HG03139 (cell line): ENCODE results near the gene ARSG.
"Not testable (repeated sequence)": the region's sequence is repeated elsewhere in the genome, so short reads cannot be mapped to it uniquely, and the experiment has no call there.

Experiments
- ATAC-seq: cut with Tn5 transposase; IDR thresholded peaks from one replicate; pipeline ENCODE4 v1.9.1; 2021; ENCODE audit not compliant: unreplicated experiment

Gene ARSG

GRCh38 chr17:68327823-68328557 lies 36.7 kb downstream of the ARSG start:
- ATAC-seq, result no peak

GRCh38 chr17:68328676-68329075 lies 37.4 kb downstream of the ARSG start:
- ATAC-seq, result no peak

GRCh38 chr17:68329331-68329730 lies 38.0 kb downstream of the ARSG start:
- no peak for ATAC-seq

- not testable (repeated sequence) for ATAC-seq
Measured at GRCh38 chr17:68331932-68332331, 40.6 kb downstream of the ARSG start.

GRCh38 chr17:68334393-68334792 lies 43.1 kb downstream of the ARSG start:
- ATAC-seq, result no peak

- no peak for ATAC-seq
Measured at GRCh38 chr17:68341482-68341881, 50.2 kb downstream of the ARSG start.

GRCh38 chr17:68343976-68344375 lies 52.7 kb downstream of the ARSG start:
- no peak for ATAC-seq

GRCh38 chr17:68344701-68345136 lies 53.4 kb downstream of the ARSG start:
- no peak for ATAC-seq

- peak; percentile 78 for ATAC-seq
Measured at GRCh38 chr17:68346448-68346847, 55.2 kb downstream of the ARSG start.

GRCh38 chr17:68347380-68347779 lies 56.1 kb downstream of the ARSG start:
- ATAC-seq, result no peak

- no peak for ATAC-seq
Measured at GRCh38 chr17:68349157-68349556, 57.9 kb downstream of the ARSG start.

GRCh38 chr17:68351395-68351794 lies 60.1 kb downstream of the ARSG start:
- no peak for ATAC-seq

- ATAC-seq, result no peak
Measured at GRCh38 chr17:68352041-68352440, 60.7 kb downstream of the ARSG start.

GRCh38 chr17:68352671-68353070 lies 61.4 kb downstream of the ARSG start:
- ATAC-seq, result not testable (repeated sequence)

GRCh38 chr17:68353111-68353521 lies 61.8 kb downstream of the ARSG start:
- ATAC-seq, result no peak

GRCh38 chr17:68354311-68354710 lies 63.0 kb downstream of the ARSG start:
- not testable (repeated sequence) for ATAC-seq

- ATAC-seq, result not testable (repeated sequence)
Measured at GRCh38 chr17:68355108-68355507, 63.8 kb downstream of the ARSG start.

GRCh38 chr17:68356520-68356919 lies 65.2 kb downstream of the ARSG start:
- ATAC-seq, result peak; percentile 78

GRCh38 chr17:68356949-68357455 lies 65.7 kb downstream of the ARSG start:
- no peak for ATAC-seq

- ATAC-seq, result no peak
Measured at GRCh38 chr17:68357886-68358285, 66.6 kb downstream of the ARSG start.

- ATAC-seq, result no peak
Measured at GRCh38 chr17:68359791-68360535, 68.7 kb downstream of the ARSG start.

GRCh38 chr17:68365469-68365868 lies 74.2 kb downstream of the ARSG start:
- ATAC-seq, result no peak
